Gastrocnemius medialis (tissue), 4 donors: ENCODE results near the gene FCRL5. TPM values are rescaled to one million over a fixed set of nuclear protein-coding genes. Genes with fewer than 3 reads are reported as not detected.

Experiments used
- ATAC-seq, 2 donors: fragments of 150-250 bp; one replicate each; pipeline ENCODE4 v1.9.1; 2016
- DNase-seq, 2 donors: peaks; one replicate each; pipeline ENCODE4 v3.0.0-alpha.2; 2019
- H3K27ac ChIP-seq, 4 donors: fragments of 200-600 bp; sonication (generic); 1 replicate in 1 of 4; 2 replicates in 3 of 4; pipeline ENCODE4 v1.5.1; 2016 to 2018; ENCODE audit warnings: mild to moderate bottlenecking in 2 of 4, moderate library complexity in 1 of 4
- H3K27me3 ChIP-seq, 3 donors: fragments of 200-600 bp; sonication (generic) in 2 of 3; 1 replicate in 1 of 3; 2 replicates in 2 of 3; pipeline versions ENCODE4 v1.5.1 to v1.6.0; 2016 to 2019; ENCODE audit warnings: mild to moderate bottlenecking in 1 of 3, moderate library complexity in 1 of 3
- H3K36me3 ChIP-seq, 2 donors: fragments of 200-600 bp; sonication (generic) in 1 of 2; one replicate each; pipeline ENCODE4 v1.5.1; 2017 to 2018
- H3K4me1 ChIP-seq, 2 donors: fragments of 200-600 bp; sonication (generic) in 1 of 2; one replicate each; pipeline ENCODE4 v1.5.1; 2016 to 2017; ENCODE audit warnings: mild to moderate bottlenecking in 2 of 2
- H3K4me3 ChIP-seq, 4 donors: fragments of 200-600 bp; sonication (generic) in 3 of 4; 1 replicate in 1 of 4; 2 replicates in 3 of 4; pipeline ENCODE4 v1.5.1; 2016 to 2019; ENCODE audit warnings: mild to moderate bottlenecking in 2 of 4
- H3K9me3 ChIP-seq, 3 donors: fragments of 200-600 bp; sonication (generic) in 2 of 3; 1 replicate in 1 of 3; 2 replicates in 2 of 3; pipeline ENCODE4 v1.5.1; 2016 to 2019
- POLR2A ChIP-seq, 2 donors: fragments of 450-650 bp; IDR thresholded peaks; one replicate each; pipeline ENCODE4 v1.6.1; 2017; ENCODE audit warnings: antibody characterized with exemption in 2 of 2, mild to moderate bottlenecking in 2 of 2, moderate library complexity in 2 of 2
- in situ Hi-C, 4 donors: fragments of 200-750 bp; cut with MboI; loops; one replicate each; pipeline versions ENCODE4 v1.15.0 to v1.8.0; 2017; ENCODE audit warnings: low sequenced_read_pairs in 4 of 4
- intact Hi-C: fragments of 100-400 bp; cut with DNase I; formaldehyde crosslinking; loops from one replicate; pipeline ENCODE4 v1.15.1; 2023; ENCODE audit warnings: low total_unique reads
- total RNA-seq, 4 donors: library from RNA; depleted of rRNA; stranded (reverse); fragments of >200 nt; gene quantifications; one replicate each; pipeline versions ENCODE4 v1.1.0 to v1.2.3, GENCODE V29; 2016
- TF ChIP-seq, protein P1 (sequence below), 5 experiments: fragments of 450-650 bp in 3 of 5; fragments of 200-600 bp in 2 of 5; sonication (generic) in 2 of 5; IDR thresholded peaks in 4 of 5; conservative IDR thresholded peaks in 1 of 5; 1 replicate in 4 of 5; 2 replicates in 1 of 5; pipeline ENCODE4 v1.5.1; 2016 to 2019; ENCODE audit warnings: antibody characterized with exemption in 5 of 5, mild to moderate bottlenecking in 3 of 5, moderate library complexity in 3 of 5

The FCRL5 gene
- total RNA-seq: not detected

DNA sequence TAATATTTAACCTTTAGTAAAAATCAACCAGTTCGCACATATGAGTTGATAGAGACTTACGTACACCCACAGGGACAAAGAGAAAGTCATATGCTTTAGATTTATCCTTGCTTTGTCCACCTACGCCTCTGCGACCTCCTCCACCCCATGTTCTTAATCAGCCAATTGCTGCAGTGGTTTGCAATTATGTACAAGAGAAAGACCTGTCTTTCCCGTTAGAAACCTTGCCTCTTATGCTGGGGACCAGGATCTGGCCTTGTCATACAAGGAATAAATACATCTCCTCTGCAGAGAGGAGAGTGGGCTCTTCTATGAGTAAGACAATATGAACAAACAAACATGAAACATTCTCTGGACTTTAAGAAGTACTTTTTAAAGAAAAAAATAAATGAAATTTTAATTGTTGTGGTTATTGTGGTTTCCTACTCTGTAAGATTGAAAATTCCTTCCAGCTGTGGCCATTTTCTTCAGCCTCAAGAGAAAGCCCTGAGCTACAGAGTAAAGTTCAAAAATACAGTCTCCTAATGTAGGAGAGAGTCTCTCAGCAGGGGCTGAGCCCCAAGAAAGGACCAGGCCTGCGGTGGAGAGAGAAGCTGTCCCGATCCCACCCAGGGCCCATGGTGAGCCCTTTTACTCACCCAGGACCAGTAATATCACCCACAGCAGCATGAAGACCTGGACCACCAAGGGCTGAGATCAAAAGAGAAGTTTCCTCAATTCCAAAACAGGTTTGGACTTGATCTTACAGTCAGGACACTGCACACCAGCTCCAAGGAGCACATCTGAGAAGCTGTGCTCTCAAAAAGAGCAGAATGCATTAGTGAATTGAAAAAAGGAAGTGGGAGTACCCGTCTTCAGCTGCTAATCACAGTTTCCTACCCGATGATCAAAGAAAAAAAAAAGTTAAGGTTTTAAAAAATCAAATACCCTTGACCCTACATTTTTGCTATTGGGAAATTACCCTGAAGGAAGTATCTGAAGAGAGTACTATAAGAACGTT is at the start of gene FCRL5:
Gene FCRL5, minus strand, starts transcription at position 822 of the 1,000 bp plus-strand sequence. Its CDS starts 153 bp downstream, at position 669.
- no peak within 1 kb of the TSS for H3K27ac ChIP-seq
- intact Hi-C loops: no loop called here
- no peaks in the 10 kb centered on the region for H3K36me3 ChIP-seq
- in situ Hi-C loops: no loop called here
- H3K4me1 ChIP-seq: no peaks in the 10 kb centered on the region
- no peaks in the 10 kb centered on the region for H3K27me3 ChIP-seq
- no peak for DNase-seq
- H3K4me3 ChIP-seq: no peak within 1 kb of the TSS
- ATAC-seq: no peak
- no peaks in the 10 kb centered on the region for H3K9me3 ChIP-seq
- no peak for TF ChIP-seq POLR2A (IDR thresholded peaks at IDR 0.05)
- TF ChIP-seq, protein P1, sequence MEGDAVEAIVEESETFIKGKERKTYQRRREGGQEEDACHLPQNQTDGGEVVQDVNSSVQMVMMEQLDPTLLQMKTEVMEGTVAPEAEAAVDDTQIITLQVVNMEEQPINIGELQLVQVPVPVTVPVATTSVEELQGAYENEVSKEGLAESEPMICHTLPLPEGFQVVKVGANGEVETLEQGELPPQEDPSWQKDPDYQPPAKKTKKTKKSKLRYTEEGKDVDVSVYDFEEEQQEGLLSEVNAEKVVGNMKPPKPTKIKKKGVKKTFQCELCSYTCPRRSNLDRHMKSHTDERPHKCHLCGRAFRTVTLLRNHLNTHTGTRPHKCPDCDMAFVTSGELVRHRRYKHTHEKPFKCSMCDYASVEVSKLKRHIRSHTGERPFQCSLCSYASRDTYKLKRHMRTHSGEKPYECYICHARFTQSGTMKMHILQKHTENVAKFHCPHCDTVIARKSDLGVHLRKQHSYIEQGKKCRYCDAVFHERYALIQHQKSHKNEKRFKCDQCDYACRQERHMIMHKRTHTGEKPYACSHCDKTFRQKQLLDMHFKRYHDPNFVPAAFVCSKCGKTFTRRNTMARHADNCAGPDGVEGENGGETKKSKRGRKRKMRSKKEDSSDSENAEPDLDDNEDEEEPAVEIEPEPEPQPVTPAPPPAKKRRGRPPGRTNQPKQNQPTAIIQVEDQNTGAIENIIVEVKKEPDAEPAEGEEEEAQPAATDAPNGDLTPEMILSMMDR (IDR thresholded peaks at IDR 0.05 in 4 of 5, conservative IDR thresholded peaks at IDR 0.05 in 1 of 5): no peak

DNA sequence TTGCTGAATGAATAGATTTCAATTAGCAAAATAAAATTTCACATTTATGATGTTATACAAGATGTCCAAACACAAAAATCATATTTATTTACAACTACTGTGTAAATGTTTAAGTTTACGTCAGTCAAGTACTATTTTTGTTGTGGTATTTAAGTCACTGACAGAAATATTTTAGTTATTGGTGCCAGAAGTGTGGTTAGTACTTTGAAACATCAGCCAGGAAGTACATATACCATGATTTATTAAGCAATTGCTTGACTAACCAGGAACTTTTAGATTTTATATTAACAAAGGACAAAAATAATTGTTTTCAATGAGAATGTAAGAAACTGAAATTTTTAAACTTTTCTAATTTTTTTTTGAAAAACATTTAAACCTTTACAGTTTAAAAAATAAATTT is 47.9 kb upstream of the FCRL5 start:
- in situ Hi-C loops: no loop called here
- Histone ChIP-seq H3K4me3 (no peak overlapping the region), H3K27ac (no peak overlapping the region), H3K4me1 (no peaks in the 10 kb centered on the region), H3K27me3 (no peaks in the 10 kb centered on the region), H3K9me3 (no peaks in the 10 kb centered on the region), H3K36me3 (no peaks in the 10 kb centered on the region)
- DNase-seq: no peak
- TF ChIP-seq, protein P1 (IDR thresholded peaks at IDR 0.05 in 4 of 5, conservative IDR thresholded peaks at IDR 0.05 in 1 of 5): no peak
- TF ChIP-seq POLR2A (IDR thresholded peaks at IDR 0.05): no peak
- ATAC-seq: no peak
- intact Hi-C loops: no loop called here

DNA sequence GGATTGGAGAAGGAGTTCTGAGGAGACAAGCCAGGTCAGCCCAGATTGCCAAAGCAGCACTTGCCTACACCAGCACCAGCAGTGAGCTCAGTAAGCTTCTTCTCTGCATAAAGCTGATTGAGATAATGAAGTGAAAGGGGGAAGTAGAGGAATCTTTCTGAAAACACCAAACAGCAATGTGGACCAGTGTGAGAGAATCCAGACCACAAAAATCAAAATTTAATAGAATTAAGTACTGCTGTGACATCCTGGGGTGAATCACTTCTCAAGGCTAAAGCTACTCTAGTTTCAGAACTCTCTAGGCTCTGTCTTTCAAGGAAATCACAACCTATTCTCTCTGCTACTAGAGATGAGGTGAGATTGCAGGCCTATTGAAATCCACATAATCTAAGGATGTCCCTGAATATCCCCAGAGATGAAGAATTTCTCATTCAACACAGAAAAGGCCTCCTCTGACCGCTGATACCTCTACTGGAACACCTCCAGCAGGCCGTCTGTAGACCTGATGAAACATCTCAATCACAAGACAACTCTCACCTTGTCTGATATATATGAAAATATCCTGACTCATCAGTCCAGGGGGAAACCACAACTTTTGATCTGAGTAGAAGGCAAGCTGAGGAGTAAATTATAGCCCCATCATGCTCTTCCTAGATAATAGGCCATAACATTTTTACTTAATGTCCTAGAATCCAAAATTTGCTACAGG is 45.8 kb upstream of the FCRL5 start, which contains the start of gene FCRL4:
Gene FCRL4, minus strand, starts transcription at position 127 of the 709 bp plus-strand sequence. CDS start 141 bp downstream, outside the sequence.
- no peaks in the 10 kb centered on the region for H3K36me3 ChIP-seq
- in situ Hi-C loops: loop anchor here in 1 of 4 donors (25.0 kb wide), 1 partner anchor 514 kb away; no protein-coding TSS in a partner anchor
- DNase-seq: no peak
- no peaks in the 10 kb centered on the region for H3K4me1 ChIP-seq
- no peaks in the 10 kb centered on the region for H3K9me3 ChIP-seq
- ATAC-seq: no peak
- intact Hi-C loops: no loop called here
- TF ChIP-seq POLR2A (IDR thresholded peaks at IDR 0.05): no peak
- TF ChIP-seq, protein P1 (IDR thresholded peaks at IDR 0.05 in 4 of 5, conservative IDR thresholded peaks at IDR 0.05 in 1 of 5): no peak
- H3K27me3 ChIP-seq: no peaks in the 10 kb centered on the region
- no peak within 1 kb of the TSS for H3K27ac ChIP-seq
- H3K4me3 ChIP-seq: no peak within 1 kb of the TSS

DNA sequence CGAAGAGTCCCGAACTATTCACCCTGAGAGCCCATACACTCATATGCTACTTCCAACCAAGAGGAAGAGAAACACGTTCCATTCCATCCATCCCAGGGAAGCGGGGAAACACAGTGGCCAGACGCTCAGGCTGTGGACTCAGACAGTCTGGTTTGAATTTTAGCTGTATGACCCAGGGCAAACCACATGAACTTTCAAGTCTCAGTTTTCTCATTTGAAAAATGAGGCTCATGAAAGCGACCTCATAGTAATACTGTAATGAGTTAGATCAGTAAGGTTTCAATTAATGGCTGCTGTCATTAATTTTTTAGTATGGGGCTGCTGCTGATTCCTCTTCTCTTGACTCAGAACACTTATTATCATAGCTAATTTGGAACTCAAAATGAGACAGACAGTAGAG is 44.1 kb upstream of the FCRL5 start:
- Histone ChIP-seq H3K36me3 (no peaks in the 10 kb centered on the region), H3K27ac (no peak overlapping the region), H3K4me3 (no peak overlapping the region), H3K4me1 (no peaks in the 10 kb centered on the region), H3K9me3 (no peaks in the 10 kb centered on the region), H3K27me3 (no peaks in the 10 kb centered on the region)
- ATAC-seq: no peak
- in situ Hi-C loops (loop anchor here in 1 of 4 donors (25.0 kb wide), 1 partner anchor 516 kb away; no protein-coding TSS in a partner anchor), intact Hi-C loops (no loop called here)
- no peak for TF ChIP-seq POLR2A (IDR thresholded peaks at IDR 0.05)
- TF ChIP-seq, protein P1 (IDR thresholded peaks at IDR 0.05 in 4 of 5, conservative IDR thresholded peaks at IDR 0.05 in 1 of 5): no peak
- no peak for DNase-seq
